GM23338 (cell line): ENCODE measurements around the gene KLHDC7A.

Experiments
- CREB1 ChIP-seq: fragments of 250-450 bp; sonication (Bioruptor Pico); IDR thresholded peaks from 2 replicates; pipeline ENCODE4 v1.5.0; 2020; ENCODE audit warnings: low read depth, mild to moderate bottlenecking, moderate library complexity
- EZH2 ChIP-seq: fragments of 200-600 bp; sonication (generic); IDR thresholded peaks from one replicate; pipeline ENCODE4 v1.8.0; 2017; ENCODE audit warnings: antibody characterized with exemption, mild to moderate bottlenecking, low read depth; ENCODE audit not compliant: unreplicated experiment
- POLR2AphosphoS5 ChIP-seq: IDR thresholded peaks from 2 replicates; pipeline ENCODE4 v1.6.1; 2016; ENCODE audit warnings: antibody characterized with exemption, low read depth
- REST ChIP-seq: IDR thresholded peaks from one replicate; pipeline ENCODE4 v1.6.1; 2018; ENCODE audit warnings: antibody characterized with exemption; ENCODE audit not compliant: unreplicated experiment
- ZNF331 ChIP-seq: fragments of 250-450 bp; sonication (Bioruptor Pico); IDR thresholded peaks from 2 replicates; pipeline ENCODE4 v1.5.0; 2020; ENCODE audit warnings: low read depth, mild to moderate bottlenecking, moderate library complexity
- TF ChIP-seq, protein P1 (sequence below), 2 experiments: fragments of 200-600 bp in 1 of 2; sonication (generic) in 1 of 2; conservative IDR thresholded peaks; 2 replicates each; pipeline versions ENCODE4 v1.5.1 to v1.6.1; 2016 to 2017; ENCODE audit warnings: antibody characterized with exemption in 2 of 2, low read depth in 2 of 2, mild to moderate bottlenecking in 2 of 2, moderate library complexity in 1 of 2

GRCh38 chr1:18531503-18531845 lies 50.7 kb downstream of the KLHDC7A start:
- TF ChIP-seq POLR2AphosphoS5: no peak
- TF ChIP-seq, protein P1, sequence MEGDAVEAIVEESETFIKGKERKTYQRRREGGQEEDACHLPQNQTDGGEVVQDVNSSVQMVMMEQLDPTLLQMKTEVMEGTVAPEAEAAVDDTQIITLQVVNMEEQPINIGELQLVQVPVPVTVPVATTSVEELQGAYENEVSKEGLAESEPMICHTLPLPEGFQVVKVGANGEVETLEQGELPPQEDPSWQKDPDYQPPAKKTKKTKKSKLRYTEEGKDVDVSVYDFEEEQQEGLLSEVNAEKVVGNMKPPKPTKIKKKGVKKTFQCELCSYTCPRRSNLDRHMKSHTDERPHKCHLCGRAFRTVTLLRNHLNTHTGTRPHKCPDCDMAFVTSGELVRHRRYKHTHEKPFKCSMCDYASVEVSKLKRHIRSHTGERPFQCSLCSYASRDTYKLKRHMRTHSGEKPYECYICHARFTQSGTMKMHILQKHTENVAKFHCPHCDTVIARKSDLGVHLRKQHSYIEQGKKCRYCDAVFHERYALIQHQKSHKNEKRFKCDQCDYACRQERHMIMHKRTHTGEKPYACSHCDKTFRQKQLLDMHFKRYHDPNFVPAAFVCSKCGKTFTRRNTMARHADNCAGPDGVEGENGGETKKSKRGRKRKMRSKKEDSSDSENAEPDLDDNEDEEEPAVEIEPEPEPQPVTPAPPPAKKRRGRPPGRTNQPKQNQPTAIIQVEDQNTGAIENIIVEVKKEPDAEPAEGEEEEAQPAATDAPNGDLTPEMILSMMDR (conservative IDR thresholded peaks at IDR 0.05; ENCODE audit: low read depth in 2 of 2): no peak
- TF ChIP-seq EZH2: no peak
- no peak for TF ChIP-seq REST
- TF ChIP-seq ZNF331 (CRISPR knock-in tag): no peak
- TF ChIP-seq CREB1: no peak
